ENCODE data around the gene HLA-E.
"Not testable (repeated sequence)": the region's sequence is repeated elsewhere in the genome, so short reads cannot be mapped to it uniquely, and the experiment has no call there.

The HLA-E gene

GRCh38 chr6:30463651-30464618 is 25.4 kb upstream of the HLA-E start:
- no peak for TF ChIP-seq CTCF (IDR thresholded peaks at IDR 0.05; ENCODE audit: low read depth, low read length)
- no peak for TF ChIP-seq EZH2phosphoT487 (IDR thresholded peaks at IDR 0.05; ENCODE audit: low read depth)
- no peak overlapping the region for H3K27ac ChIP-seq (ENCODE audit: low read length)
- no peak overlapping the region for H3K4me2 ChIP-seq (ENCODE audit: low read length)
- H3K79me2 ChIP-seq (ENCODE audit: low read length), result no peaks in the 10 kb centered on the region
- peaks cover 8% of the 10 kb centered on the region; the same call in 1 of the 2 replicates for H3K27me3 ChIP-seq (ENCODE audit: low read depth, low read length)
- H4K20me1 ChIP-seq (ENCODE audit: insufficient read depth, low read length), result no peaks in the 10 kb centered on the region
- H2AFZ ChIP-seq (ENCODE audit: low read depth, low read length), result no peak overlapping the region
- H3K9me3 ChIP-seq (ENCODE audit: insufficient read depth, low read length), result no peaks in the 10 kb centered on the region
- H3K4me1 ChIP-seq (ENCODE audit: low read length), result no peaks in the 10 kb centered on the region
- H3K36me3 ChIP-seq (replicated peaks; ENCODE audit: low read depth, low read length), result no peaks in the 10 kb centered on the region
- H3K9ac ChIP-seq (ENCODE audit: low read length), result no peak overlapping the region
- H3K4me3 ChIP-seq (ENCODE audit: low read length), result no peak overlapping the region

- Histone ChIP-seq H3K4me3 (ENCODE audit: low read length) (no peak overlapping the region), H3K4me2 (ENCODE audit: low read length) (no peak overlapping the region)
These were observed 23.6 kb upstream of the HLA-E start for GRCh38 chr6:30465595-30466306.

GRCh38 chr6:30470968-30471367 is 18.3 kb upstream of the HLA-E start:
- Histone ChIP-seq H3K9ac (ENCODE audit: low read length) (no peak overlapping the region), H3K4me3 (ENCODE audit: low read length) (no peak overlapping the region), H3K36me3 (replicated peaks; ENCODE audit: low read depth, low read length) (no peaks in the 10 kb centered on the region), H3K27ac (ENCODE audit: low read length) (no peak overlapping the region), H4K20me1 (ENCODE audit: insufficient read depth, low read length) (no peaks in the 10 kb centered on the region), H3K4me1 (ENCODE audit: low read length) (no peaks in the 10 kb centered on the region), H3K27me3 (ENCODE audit: low read depth, low read length) (peaks cover 11% of the 10 kb centered on the region; the same call in 1 of the 2 replicates), H3K4me2 (ENCODE audit: low read length) (no peak overlapping the region), H3K9me3 (ENCODE audit: insufficient read depth, low read length) (no peaks in the 10 kb centered on the region), H2AFZ (ENCODE audit: low read depth, low read length) (no peak overlapping the region), H3K79me2 (ENCODE audit: low read length) (no peaks in the 10 kb centered on the region)
- TF ChIP-seq EZH2phosphoT487 (IDR thresholded peaks at IDR 0.05; ENCODE audit: low read depth) (no peak), CTCF (IDR thresholded peaks at IDR 0.05; ENCODE audit: low read depth, low read length) (no peak)

More at GRCh38 chr6:30465595-30466306, 23.6 kb upstream of the HLA-E start:
- Histone ChIP-seq H3K79me2 (ENCODE audit: low read length) (no peaks in the 10 kb centered on the region), H3K9ac (ENCODE audit: low read length) (no peak overlapping the region), H4K20me1 (ENCODE audit: insufficient read depth, low read length) (no peaks in the 10 kb centered on the region), H2AFZ (ENCODE audit: low read depth, low read length) (no peak overlapping the region), H3K4me1 (ENCODE audit: low read length) (no peaks in the 10 kb centered on the region), H3K9me3 (ENCODE audit: insufficient read depth, low read length) (no peaks in the 10 kb centered on the region), H3K27ac (ENCODE audit: low read length) (no peak overlapping the region), H3K36me3 (replicated peaks; ENCODE audit: low read depth, low read length) (no peaks in the 10 kb centered on the region), H3K27me3 (ENCODE audit: low read depth, low read length) (peaks cover 15% of the 10 kb centered on the region; the same call in 1 of the 2 replicates)
- TF ChIP-seq CTCF (IDR thresholded peaks at IDR 0.05; ENCODE audit: low read depth, low read length), result no peak
- TF ChIP-seq EZH2phosphoT487 (IDR thresholded peaks at IDR 0.05; ENCODE audit: low read depth), result no peak

- H3K4me3 ChIP-seq (ENCODE audit: low read length); H3K36me3 ChIP-seq (replicated peaks; ENCODE audit: low read depth, low read length); H3K4me1 ChIP-seq (ENCODE audit: low read length); H3K27me3 ChIP-seq (ENCODE audit: low read depth, low read length); H3K27ac ChIP-seq (ENCODE audit: low read length); H2AFZ ChIP-seq (ENCODE audit: low read depth, low read length); H3K79me2 ChIP-seq (ENCODE audit: low read length); H3K9ac ChIP-seq (ENCODE audit: low read length); H3K9me3 ChIP-seq (ENCODE audit: insufficient read depth, low read length); H4K20me1 ChIP-seq (ENCODE audit: insufficient read depth, low read length); H3K4me2 ChIP-seq (ENCODE audit: low read length): not testable (repeated sequence)
These were observed 14.2 kb upstream of the HLA-E start for GRCh38 chr6:30475116-30475515.
